NCI-H2171 treated with DMSO at 0.1 percent for 48 hours (cell line): ENCODE data around the gene PAFAH1B1.
A peak's percentile ranks its signal among the peaks of the same experiment; 100 is the strongest.

Source experiments
- DNase-seq: peaks from one replicate; lab custom pipeline; 2025; lab: John Stamatoyannopoulos, UW

Gene PAFAH1B1

DNA sequence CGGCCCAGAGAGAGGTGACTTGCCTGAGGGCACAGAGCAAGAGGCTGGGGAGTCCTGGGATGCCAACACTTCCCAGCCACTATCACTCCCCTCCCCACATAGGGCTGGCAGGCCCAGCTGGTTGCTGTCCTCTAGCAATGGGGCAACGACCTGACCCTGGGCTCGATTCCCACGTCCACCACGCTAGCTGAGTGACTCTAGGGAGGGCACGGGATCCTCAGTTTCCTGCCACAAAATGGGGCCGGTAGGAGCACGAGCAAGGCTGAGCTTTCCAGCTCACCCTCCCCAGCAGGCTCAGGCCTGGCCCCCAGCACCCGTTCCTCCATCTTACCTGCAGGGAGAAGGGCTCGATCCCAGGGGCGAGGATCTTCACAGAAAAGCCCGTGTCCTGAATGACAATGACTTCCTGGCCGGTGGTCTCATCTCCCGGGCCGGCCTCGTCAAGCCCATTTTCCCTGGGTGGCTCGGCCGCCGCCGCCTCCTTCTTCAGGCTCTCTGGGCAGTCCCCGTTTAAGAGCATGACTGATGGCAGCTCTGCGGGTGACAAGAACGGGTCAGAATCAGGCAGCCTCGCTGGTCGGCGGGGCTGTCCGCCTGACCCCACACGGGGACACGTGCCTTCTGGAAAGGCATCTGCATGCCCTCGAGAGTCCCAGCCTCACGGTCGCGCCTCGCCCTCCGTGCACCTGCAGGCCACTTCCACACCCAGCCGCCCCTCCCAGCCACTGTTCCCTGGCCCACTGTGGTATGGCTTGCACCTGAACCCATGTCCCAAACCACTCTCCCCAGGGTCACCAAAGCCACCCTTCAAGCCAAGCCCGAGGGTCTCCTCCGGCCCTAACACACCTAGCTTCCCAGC lies 110.8 kb downstream of the PAFAH1B1 start:
- no peak for DNase-seq

DNA sequence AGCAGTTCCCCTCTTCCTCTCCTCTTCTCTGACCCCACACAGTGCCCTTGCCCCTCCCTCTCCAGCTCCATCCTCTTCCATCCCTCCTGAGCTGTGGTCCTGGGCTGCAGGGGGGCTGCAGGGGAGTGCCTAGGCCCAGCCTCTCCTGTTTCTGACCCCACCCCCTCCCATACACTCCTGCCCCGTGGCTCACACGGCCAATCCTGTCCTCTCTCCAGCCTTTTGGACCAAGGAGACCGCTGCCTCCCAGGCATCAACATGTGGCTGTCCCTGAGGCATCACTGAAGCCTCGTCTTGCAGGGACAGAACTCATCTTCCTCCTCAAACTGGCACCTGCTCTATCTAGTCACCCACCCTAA lies 111.4 kb downstream of the PAFAH1B1 start:
- no peak for DNase-seq

DNA sequence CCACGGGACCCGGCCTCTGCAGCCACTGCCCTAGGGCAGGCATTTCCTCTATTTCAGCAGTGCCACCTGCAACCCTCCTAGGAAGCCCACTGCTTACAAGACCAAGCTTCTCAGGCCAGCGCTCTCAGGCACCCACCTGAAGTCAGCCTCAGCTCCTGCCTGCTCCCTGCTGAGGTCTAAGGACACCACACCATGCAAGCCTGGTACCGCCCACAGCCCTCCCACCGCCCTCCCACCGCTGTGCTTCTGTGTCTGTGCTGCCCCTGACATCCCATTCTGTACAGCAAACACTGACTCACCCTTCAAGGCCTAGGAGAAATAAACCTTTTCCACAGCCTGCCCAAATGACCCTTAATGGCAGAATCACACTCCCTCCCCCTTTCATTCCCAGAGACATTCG lies 111.8 kb downstream of the PAFAH1B1 start:
- DNase-seq: no peak

DNA sequence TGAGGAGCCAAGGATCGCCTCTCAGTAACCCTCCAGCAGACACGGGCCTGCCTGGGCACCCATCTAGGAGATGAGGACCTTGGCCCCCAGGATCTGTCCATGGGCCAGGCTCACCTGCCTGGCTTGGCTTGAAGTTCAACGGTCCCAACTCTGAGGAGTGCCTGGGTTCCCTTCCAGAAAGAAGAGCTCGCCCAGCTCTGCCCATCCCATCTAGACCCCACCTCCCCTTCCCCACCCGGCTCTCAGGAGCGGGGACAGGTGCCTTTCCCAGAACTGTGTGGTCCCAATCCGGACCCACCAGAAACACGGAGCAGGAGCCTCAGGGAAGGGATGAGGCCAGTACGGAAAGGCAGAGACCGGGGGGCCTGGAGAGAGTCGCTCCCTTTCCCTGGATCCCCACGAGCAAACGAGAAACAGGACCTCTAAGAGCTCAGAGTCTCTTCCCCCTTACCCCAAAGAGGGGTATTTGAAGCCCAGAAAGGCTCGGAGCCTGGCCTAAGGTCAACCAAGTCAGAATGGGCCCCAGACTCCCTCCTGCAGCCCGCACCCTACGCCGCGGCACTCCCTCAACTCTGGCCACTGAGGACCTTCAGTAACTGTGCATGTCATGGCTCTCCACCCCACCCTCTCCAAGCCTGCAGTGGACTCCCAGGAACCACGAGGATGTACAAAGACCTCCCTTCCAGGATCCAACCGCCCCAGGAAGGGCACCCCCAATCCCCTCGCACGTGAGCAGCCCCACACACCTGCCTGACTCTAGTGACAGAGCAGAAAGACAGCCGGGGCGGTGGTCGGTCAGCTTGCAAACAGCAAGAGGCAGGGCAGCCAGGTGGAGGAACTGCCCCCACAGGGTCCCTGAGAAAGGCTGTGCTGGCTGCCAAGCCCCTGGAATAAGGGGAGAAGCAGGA lies 112.7 kb downstream of the PAFAH1B1 start:
- no peak for DNase-seq

DNA sequence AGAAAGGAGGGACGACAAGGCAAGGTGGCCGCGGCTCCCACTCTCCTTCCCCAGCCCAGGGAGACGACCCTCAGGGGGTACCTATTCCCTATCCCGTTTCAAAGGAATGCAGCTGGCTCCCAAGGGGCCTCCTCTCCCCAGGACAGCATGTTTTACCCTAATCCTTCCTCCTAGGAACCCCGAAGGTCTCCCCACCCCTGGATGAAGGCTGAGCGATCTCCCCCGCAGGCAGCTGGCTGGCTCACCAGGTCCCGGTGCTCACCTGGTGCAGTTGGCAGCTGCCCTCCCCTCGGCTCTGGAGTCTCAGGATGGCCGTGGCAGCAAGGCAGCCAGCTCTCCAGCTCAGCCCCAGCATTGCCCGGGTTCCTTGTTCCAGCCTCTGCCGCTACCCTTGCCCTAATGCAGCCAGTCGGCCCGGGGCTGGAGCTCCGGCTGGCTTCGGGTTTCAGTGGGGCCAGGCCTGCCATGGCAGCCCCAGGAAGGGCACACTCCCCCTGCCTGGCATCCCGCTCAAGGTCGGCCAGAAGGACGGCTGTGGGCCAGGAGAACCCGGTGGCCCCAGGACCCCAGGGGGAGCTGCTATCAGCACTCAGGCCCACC lies 113.6 kb downstream of the PAFAH1B1 start:
- DNase-seq: no peak

DNA sequence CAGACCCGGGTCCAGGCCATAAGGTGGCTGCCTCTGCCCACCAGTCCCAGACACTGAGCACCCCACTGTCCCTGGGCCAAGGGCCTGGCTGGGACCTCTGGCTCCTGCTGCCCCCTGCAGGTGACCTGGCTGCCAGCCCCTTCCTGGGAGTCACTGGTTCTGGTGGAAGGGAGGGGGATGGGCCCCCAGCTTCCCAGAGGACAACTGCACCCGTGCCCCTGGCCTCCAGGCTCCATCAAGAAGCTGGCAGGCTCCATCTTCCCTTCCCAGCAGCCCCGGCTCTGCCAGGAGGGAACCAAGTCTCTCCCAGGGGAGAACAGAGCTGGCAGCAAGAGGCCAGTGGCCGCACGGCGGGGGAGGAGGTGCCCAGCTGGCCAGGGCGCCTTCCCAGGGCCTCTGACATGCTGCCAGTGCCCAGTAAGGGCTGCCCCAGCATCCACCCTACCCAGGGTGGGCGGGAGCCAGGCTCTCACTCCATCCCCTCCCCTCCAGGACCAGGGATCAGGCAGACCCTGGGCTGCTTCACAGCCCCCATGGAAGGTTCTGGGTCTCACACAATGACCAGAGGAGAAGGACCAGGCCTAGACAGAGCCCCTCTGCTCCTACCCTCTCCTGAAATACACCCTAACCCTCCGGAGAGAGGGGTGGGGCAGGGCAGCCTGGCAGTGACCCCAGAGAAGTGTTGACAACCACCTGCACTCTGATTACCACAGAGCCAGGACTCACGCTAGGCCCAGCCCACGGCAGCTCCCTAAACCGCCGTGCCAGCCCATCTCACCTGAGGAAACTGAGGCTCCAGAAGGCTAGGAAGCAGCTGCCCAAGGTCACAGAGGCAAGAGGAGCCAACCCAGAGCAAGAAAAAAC lies 114.5 kb downstream of the PAFAH1B1 start:
- no peak for DNase-seq

DNA sequence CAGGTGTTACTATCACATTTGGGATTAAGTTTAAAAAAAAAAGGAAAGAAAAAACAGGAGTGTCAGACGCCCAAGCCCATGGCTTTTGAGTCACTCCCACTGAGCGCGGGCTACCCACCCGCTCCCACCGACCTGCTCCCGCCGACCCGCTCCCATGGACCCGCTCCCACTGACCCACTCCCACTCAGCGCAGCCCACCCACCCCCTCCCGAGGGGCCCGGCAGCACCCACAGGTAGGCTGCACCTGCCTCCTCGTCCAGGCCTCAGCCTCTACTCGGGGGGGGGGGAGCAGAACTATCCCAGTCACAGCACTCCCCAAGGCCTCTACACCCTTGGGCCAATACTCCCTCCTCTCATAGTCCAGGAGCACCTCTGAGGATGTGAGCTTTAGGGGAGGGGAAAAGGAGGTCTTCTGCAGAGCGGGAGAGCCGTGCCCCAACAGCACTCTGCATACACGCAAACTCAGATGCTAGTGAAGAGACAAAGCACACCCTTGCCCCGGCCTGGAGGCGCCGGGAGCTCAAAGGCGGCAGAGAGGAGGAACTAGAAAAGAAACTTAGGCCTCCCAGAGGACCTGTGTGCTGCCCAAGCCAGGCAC lies 115.2 kb downstream of the PAFAH1B1 start:
- DNase-seq: no peak

DNA sequence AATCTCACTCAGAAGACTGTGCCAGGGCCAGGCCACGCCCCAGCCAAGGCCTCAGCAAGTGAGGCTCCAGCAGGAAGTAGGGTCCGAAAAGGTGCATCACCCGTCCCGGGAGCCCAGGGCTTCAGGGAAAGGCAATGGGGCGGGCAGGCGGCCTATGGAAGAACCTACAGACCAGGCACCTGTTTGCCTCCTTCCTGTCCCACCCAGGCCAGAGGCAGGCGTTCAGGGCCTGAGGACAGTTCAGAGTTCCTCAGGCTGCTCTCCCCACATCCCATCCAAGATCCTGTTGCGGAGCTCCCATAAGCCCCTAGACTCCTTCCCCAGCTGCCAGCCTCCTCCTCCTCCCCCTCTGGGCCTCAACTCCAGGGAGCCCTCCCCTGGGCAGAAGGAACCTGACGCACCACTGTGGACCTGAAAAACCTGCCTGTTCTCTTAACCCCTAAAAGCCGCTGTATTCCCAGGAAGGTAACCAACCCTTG lies 115.8 kb downstream of the PAFAH1B1 start:
- no peak for DNase-seq

DNA sequence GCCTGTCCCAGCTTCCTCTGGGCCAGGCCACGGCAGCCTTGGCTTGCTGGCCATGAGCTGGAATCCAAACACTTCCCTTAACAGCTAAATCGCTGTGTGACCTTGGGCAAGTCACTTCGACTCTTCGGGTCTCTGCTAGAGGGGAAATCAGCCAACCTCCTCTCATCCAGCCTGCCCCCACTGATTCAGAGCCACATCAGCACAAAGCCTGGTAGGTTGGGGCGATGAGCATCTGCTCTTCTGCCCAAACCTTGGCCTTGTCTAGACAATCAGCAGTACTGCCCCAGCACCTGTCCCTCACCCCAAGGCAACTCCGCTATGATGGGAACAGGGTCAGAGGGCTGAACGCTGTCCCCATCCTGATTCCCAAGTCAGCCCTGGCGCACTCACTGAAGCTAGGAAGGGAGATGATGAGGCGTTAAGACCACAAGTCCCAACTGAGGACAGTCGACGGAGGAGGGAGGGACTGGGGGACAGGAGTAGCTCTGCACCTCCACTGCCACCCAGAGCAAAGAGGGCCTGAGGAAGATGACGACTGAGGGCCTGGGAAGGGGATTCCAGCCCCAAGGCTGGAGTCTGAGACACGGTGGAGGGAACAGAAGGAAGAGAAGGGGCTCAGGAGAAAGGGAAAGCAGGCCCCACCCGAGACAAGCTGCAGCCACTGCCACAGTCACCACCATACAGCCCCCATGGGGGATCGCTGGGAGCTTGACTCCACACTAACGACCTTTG lies 116.8 kb downstream of the PAFAH1B1 start:
- no peak for DNase-seq

DNA sequence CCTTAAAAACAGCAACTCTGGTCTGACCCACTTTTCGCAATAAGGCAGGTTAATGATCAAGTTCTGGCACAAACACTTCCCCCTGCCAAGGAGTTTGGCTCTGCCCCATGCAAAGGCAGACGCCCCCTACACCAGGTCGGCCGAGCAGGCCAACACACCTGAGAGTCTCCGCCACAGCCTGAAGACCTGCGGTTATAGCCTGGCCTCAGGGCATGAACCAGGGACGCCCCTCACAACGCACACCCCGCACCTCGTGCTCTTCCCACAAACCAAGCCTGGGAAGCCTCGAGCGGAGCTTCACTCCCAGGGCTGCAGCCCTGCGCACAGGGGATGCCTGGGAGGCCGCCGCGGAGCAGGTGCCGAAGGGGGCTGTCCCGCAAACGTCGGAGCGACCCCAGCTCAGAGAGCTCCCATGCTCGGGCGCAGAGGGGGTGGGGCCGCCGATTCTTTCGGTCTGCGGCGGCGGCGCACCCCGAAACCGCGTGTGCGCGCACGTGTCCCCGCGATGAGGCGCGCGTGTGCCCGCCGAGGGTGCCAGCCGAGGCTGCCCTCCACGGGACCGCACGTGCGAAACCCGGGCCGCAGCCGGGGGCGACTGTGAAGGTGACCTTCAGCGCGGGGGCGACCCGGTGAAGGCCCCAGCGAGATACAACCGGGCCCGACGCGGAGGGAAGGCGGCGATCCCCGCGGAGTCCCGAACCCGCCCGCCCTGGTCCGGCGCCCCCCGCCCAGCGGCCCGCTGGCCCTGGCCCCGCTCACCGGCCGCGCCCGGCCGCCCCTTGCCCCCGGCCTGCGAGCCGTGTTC lies 117.6 kb downstream of the PAFAH1B1 start:
- peak; percentile 16 for DNase-seq

DNA sequence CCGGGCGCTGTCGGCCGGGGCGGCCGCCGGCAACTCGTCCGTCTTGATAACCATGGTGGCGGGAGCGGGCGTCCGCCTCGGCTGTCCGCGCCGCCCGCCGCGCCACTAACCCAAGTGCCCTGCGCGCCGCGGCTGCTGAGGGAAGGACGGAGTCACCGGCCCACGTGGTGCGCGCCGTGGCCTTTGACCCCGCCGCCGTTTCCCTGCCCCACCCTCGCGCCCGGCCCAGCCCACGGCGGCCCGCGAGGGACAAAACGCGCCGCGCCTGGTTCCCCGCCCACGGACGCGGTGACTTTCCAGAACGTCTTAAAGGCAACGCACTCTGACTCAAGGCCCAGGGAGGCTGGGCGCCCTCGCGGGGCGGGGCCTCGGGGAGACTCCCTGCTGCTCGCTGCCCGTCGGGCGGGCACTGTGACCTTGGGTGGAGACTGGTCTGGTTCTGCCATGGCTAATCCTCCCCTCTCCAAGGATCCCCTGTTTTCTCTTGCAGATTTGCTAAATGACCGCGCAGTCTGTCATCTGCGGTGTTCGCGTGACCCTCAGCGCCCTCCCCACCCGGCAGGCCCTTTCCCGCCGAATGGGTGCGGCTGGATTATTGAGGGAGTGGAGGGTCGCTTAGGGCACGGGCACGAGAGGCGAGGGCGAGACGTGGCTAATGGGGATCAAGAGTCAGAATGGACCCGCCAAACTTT lies 118.3 kb downstream of the PAFAH1B1 start, which contains the start of gene CLUH:
Gene CLUH, minus strand, starts transcription at position 157 of the 692 bp plus-strand sequence. Its CDS starts 103 bp downstream, at position 54.
- peak; percentile 83 for DNase-seq

DNA sequence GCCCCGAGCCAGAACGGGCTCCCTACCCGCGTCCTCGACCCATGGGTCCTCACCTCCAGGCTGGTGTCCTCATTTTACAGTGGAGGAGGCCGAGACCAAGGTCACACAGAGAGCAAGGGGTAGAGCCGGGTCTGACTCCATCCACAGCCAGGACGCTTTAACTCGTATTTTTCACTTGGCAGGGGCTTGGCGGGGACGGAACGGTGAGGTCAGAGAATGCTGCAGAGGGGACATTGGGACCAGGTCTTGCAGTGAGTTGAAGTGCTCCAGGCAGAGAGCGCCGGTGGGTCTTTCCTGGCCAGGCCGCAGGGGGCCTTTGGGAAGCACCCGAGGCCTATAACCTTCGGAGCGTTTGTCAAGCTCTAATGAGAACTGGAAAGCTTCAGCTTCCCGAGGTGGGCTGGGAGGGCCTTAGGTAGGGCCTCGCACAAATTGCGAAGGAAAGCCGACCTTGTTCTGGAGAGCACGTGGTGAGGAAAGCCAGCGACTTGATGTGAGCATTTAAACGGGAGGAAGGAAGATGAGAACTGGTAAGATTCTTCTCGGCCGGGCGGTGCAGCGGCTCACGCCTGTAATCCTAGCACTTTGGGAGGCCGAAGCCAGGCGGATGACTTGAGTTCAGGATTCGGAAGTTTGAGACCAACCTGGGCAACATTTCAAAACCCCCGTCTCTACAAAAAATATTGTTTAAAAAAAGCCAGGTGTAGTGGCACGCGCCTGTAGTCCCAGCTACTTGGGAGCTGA lies 119.0 kb downstream of the PAFAH1B1 start:
- DNase-seq: no peak

DNA sequence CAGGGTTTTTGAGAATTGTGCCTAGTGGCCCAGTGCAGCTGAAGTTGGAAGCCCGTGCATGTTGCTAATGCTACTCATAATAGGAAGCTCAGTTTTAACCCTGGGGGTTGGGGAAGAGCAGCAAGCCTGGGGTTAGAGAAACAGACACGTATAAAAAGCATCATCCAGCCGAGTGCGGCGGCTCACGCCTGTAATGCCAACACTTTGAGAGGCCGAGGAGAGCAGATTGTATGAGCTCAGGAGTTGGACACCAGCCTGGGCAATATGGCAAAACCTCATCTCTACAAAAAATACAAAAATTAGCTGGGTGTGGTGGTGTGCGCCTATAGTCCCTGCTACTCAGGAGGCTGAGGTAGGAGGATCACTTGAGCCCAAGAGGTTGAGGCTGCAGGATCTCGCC lies 120.4 kb downstream of the PAFAH1B1 start:
- no peak for DNase-seq

DNA sequence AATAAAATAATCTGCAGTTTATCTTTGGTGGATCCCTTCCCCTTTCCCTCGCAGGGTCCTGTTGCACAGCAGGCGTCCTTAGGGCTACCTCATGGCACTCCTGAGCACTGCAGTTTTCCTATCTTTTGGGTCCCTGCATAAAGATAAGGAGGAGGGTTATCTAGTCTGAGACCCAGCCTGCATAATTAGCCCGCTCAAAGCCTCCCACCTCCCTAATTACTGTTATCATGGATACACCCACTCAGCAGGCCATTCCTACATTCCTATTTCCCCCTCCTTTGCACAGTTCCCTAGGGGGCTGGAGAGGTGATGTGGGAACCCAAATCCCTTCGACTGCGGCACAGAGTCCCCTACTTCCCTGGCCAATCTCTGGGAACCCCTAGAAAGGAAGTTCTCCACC lies 123.2 kb downstream of the PAFAH1B1 start:
- no peak for DNase-seq

DNA sequence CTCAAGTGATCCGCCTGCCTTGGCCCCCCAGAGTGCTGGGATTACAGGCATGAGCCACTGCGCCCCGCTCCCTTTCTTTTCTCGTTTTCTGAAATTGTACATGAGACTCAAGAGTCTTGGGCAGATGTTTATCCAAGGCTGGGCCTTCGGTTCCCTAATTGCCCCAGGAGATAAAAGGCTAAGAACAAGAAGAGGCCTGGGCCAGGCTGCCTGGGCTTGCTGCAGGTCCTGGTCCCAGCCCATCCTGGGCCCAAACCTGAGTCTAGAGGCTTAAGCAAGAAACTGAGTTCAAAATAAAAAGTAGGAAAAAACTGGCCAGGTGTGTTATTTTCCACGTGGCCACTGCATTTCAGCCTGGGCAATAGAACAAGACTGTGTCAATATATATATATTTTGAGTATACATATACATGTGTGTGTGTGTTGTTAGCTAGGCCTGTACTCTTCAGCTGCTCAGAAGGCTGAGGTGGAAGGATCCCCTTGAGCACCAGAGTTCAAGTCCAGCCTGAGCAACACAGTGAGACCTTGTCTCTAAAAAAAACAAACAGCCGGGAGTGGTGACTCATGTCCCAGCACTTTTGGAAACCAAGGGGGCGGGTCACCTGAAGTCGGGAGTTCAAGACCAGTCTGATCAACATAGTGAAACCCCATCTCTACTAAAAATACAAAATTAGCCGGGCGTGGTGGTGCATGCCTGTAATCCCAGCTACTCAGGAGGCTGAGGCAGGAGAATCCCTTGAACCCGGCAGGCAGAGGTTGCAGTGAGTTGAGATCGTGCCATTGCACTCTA lies 124.9 kb downstream of the PAFAH1B1 start:
- no peak for DNase-seq

DNA sequence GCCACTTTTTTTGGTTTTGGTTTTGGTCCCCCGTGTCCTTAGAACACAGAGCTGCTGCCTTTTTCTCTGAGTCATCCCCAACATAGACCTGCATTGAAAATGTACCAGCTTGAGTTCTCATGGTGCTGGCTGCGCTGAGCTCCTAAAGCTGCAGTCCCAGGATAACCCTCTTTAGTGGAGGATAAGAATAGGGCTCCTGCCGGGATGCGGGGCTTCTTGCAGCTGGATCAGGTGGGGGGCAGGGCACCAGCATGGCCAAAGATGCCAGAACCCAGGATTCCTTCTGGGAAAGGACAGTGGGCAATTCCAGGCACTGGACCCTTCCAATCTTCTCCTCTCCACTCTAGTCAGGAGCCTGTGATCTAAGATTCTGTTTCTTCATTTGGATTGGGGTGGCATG lies 126.4 kb downstream of the PAFAH1B1 start:
- no peak for DNase-seq

DNA sequence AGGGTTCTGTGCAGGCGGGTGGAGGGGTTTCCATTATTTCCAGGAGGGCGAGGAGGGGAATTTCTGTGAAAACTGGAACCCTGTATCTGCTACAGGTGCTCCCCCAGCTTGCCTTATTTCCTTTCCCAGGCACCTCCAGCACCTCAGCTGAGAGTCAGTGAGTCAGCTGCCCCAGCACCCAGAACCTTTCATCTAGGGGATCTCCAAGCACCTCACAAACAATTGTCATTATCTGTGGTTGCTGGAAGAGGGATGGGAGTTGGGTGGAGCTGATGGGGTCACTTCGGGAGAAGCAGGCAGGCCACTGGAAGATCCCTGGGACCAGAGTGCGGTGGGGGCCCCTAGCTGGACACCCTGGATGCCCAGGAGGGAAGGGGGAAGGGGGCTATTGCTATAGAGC lies 128.1 kb downstream of the PAFAH1B1 start:
- no peak for DNase-seq
